ENCODE results near the gene PDCD11. TPM values are rescaled to one million over a fixed set of nuclear protein-coding genes. Genes with fewer than 3 reads are reported as not detected.

Gene PDCD11
- total and polyA plus RNA-seq, 2 of the 8 experiments (the other 6 are each of a cell fraction or from before 2014, with no cell fraction given), result 18.1 to 79.1 TPM

DNA sequence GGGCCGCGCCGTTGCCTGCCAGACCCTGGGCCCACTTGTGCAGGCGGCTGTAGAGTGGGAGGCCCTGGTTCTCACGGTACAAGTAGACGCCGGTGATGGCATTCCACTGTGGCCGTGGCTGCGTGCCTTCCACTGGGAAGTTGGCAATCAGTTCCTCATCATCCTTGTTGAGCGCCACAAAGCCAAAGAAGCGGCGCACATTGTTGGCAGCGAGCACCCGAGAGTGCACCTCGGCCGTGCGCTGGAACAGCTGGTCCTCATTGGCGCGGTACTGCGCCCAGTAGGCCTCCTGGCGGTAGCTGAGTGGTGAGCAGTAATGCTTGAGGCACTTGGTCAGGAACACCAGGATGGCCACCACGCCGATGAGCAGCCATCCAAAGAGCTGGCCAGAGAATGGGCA, 50.8 kb downstream of the PDCD11 start:
- Histone ChIP-seq H2AFZ (ENCODE audit: low read length) (no peak overlapping the region), H3K79me2 (ENCODE audit: control insufficient read depth in 1 of 2, insufficient read depth in 2 of 2, low read length in 2 of 2) (no peaks in the 10 kb centered on the region), H2BK5ac (ENCODE audit: low read depth, low read length) (no peak overlapping the region), H2BK12ac (ENCODE audit: low read depth, low read length) (no peak overlapping the region), H3K56ac (replicated peaks; ENCODE audit: insufficient read length, low read depth, low read length) (no peak overlapping the region), H4K5ac (ENCODE audit: insufficient read length, low read depth, low read length) (no peak overlapping the region), H2BK120ac (replicated peaks; ENCODE audit: low read depth, low read length) (no peak overlapping the region), H2AK5ac (ENCODE audit: low read depth, low read length) (no peak overlapping the region), H3K23me2 (ENCODE audit: low read depth, low read length) (no peaks in the 10 kb centered on the region), H3K4me2 (ENCODE audit: insufficient read depth in 1 of 2, low read depth in 2 of 2, low read length in 2 of 2) (no peak overlapping the region), H3K9me3 (ENCODE audit: insufficient read depth in 2 of 2, low read depth in 1 of 2, low read length in 1 of 2) (no peaks in the 10 kb centered on the region), H3K14ac (ENCODE audit: insufficient read length) (no peak overlapping the region), H3K9ac (replicated peaks in 1 of 4; ENCODE audit: extremely low read depth in 1 of 4, low read depth in 3 of 4, low read length in 3 of 4) (no peak overlapping the region), H3K18ac (ENCODE audit: extremely low read depth, low read length) (no peak overlapping the region), H2BK15ac (ENCODE audit: low read length) (no peak overlapping the region), H3K27ac (ENCODE audit: low read depth, low read length) (no peak overlapping the region), H3K4ac (replicated peaks; ENCODE audit: insufficient read length, low read depth, low read length) (no peak overlapping the region), H3K79me1 (ENCODE audit: low read depth, low read length) (no peaks in the 10 kb centered on the region; the same call in 1 of the 2 replicates), H3K4me3 (ENCODE audit: extremely low read depth in 1 of 4, insufficient read depth in 2 of 4, low read depth in 3 of 4, low read length in 4 of 4) (no peak overlapping the region), H3K27me3 (replicated peaks in 1 of 4; ENCODE audit: control insufficient read depth in 3 of 4, extremely low read depth in 1 of 4, insufficient read depth in 3 of 4, low read length in 3 of 4) (no peaks in the 10 kb centered on the region), H4K8ac (ENCODE audit: extremely low read depth, insufficient read depth, low read length) (no peak overlapping the region), H3K36me3 (ENCODE audit: control insufficient read depth in 2 of 4, insufficient read depth in 4 of 4, low read length in 3 of 4) (peaks cover 26 to 52% (median 45%) of the 10 kb centered on the region in 4 experiments), H4K91ac (replicated peaks; ENCODE audit: insufficient read length, low read length) (no peak overlapping the region), H3K23ac (ENCODE audit: insufficient read length) (no peak overlapping the region), H2BK20ac (ENCODE audit: low read length) (no peak overlapping the region), H3K4me1 (replicated peaks in 1 of 4; ENCODE audit: control insufficient read depth in 3 of 4, insufficient read depth in 4 of 4, low read length in 3 of 4) (peaks cover 0 to 11% (median 2%) of the 10 kb centered on the region in 4 experiments; a peak in 5 of 7 replicates), H4K20me1 (replicated peaks in 1 of 2; ENCODE audit: control insufficient read depth in 1 of 2, insufficient read depth in 2 of 2, low read length in 2 of 2) (peaks cover 3 to 10% of the 10 kb centered on the region in 2 experiments)
- ChIA-PET CTCF (ENCODE audit: partially characterized antibody) (interaction anchor here (1.0 to 4.9 kb wide), 3 partner anchors 24 to 38 kb away, joined by 3 to 30 read pairs (median 4); no protein-coding TSS in a partner anchor), POLR2A (ENCODE audit: partially characterized antibody) (interaction anchor here (2.2 kb wide), 1 partner anchor 23 kb away, joined by 6 read pairs; no protein-coding TSS in a partner anchor)
- 96% methylated on average over 23 of the region's 23 CpGs; no CpG with 5 or more reads in 1 of the 2 experiments for WGBS, 2 experiments (ENCODE audit: extremely low coverage in 1 of 2, insufficient coverage in 1 of 2, insufficient read length in 1 of 2, insufficient replicate concordance in 2 of 2, low coverage in 1 of 2, low lambda C conversion rate in 2 of 2, missing lambda C conversion rate in 1 of 2)
- no peak for DNase-seq (ENCODE audit: low read depth in 1 of 2, low spot score in 2 of 2)
- FAIRE-seq, result no peak
- TF ChIP-seq MAFK (IDR thresholded peaks at IDR 0.05; ENCODE audit: low read depth, low read length) (no peak), EGR1 (IDR thresholded peaks at IDR 0.05; ENCODE audit: borderline replicate concordance, low read depth, low read length) (no peak), PHF8 (conservative IDR thresholded peaks at IDR 0.05; ENCODE audit: low read depth, low read length) (no peak), NANOG (IDR thresholded peaks at IDR 0.05; ENCODE audit: insufficient read depth, low read depth, low read length, poor library complexity, severe bottlenecking) (no peak), SRF (IDR thresholded peaks at IDR 0.05; ENCODE audit: low read depth, low read length) (no peak), SIX5 (IDR thresholded peaks at IDR 0.05; ENCODE audit: low read depth, low read length) (no peak), EP300 (IDR thresholded peaks at IDR 0.05; ENCODE audit: borderline replicate concordance in 1 of 2, low read depth in 2 of 2, low read length in 2 of 2) (no peak), GABPA (IDR thresholded peaks at IDR 0.05; ENCODE audit: borderline replicate concordance, insufficient read depth, low read length) (no peak), HDAC6 (IDR thresholded peaks at IDR 0.05; ENCODE audit: low read depth, low read length) (no peak), RNF2 (IDR thresholded peaks at IDR 0.05; ENCODE audit: borderline replicate concordance, low read depth, low read length, missing control alignments, poor library complexity, severe bottlenecking) (no peak), ATF3 (IDR thresholded peaks at IDR 0.05; ENCODE audit: insufficient read depth, low read depth, low read length) (no peak), KDM5A (IDR thresholded peaks at IDR 0.05; ENCODE audit: low read length) (no peak)
